ENCODE data around the gene NEK3.

- TF ChIP-seq CTCF (IDR thresholded peaks at IDR 0.05) (no peak), EZH2 (IDR thresholded peaks at IDR 0.05) (no peak)
Measured at GRCh38 chr13:52118595-52118994, 40.8 kb downstream of the NEK3 start.

All from neural progenitor cell (in vitro differentiated cells).